ENCODE results near the gene RNU6-1.
A peak's percentile ranks its signal among the peaks of the same experiment; 100 is the strongest.

RNU6-1 gene

GRCh38 chr15:67839929-67840748 is at the start of gene RNU6-1:
Gene RNU6-1, minus strand, starts transcription at chr15:67840045.
- DNase-seq, result peak; percentile 74 to 94 (median 89)

GRCh38 chr15:67887776-67888175 is 47.9 kb upstream of the RNU6-1 start:
- DNase-seq, result no peak

- DNase-seq, result no peak
Measured at GRCh38 chr15:67885861-67886260, 46.0 kb upstream of the RNU6-1 start.

GRCh38 chr15:67885175-67885523 is 45.3 kb upstream of the RNU6-1 start:
- no peak for DNase-seq

DNA sequence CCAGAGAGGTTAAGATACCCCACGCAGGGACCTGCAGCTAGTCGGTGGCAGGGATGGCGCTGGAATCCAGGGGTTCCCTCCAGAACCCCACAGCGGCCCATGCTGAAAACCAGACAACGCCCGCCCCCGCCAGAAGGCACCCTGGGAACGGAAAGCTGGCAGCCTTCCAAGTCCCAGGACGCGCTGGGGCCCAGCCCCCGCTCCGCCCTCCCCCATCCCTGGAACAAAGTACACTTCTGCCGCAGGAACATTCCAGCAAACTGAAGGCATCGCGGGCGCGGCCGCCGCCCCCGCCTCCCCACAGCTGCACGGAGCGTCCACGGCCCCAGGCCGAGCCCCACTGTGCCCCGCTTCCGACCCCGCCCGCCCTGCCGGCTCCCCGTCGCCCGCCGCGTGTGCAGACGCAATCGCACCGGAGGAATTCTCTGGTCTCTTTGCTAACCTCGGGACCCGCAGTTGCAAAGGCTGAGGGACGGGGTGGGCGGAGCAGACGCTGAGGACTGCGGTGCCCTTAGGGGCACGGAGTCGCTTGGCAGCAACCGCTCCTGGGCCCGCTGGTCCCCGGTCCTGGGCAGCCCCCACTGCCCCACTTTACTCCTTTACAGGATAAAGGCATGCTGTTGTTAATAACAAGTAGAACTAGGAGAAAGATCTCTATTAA is 44.8 kb upstream of the RNU6-1 start:
- peak in 3 of 4 experiments; percentile 13 to 49 (median 16) for DNase-seq

- DNase-seq, result no peak
Measured at GRCh38 chr15:67884009-67884408, 44.2 kb upstream of the RNU6-1 start.

DNA sequence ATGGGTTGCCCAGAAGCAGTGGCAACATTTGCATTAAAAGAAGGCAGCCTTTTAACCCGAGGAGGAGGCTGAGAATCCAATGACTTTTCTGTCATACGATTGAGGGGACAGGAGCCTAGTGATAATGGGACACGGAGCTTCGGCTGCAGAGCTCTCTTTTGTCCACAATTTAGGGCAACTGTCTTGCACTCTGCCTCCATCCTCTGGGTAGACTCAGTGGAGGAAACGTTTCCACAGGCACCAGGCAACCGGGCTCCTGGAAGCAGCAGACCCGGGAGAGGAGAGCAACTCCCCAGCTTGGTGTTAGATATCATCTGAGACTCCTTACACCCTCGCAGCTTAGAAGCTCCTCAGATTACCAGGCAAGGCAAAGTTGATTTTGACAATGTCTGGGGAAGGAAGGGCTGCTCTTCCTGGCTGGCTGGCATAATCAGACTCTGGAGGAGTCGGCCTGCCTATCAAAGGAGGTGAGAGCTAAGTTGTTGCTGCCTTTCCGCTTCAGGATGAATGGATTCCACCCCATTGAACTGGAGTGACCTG is 43.5 kb upstream of the RNU6-1 start:
- DNase-seq, result no peak

DNA sequence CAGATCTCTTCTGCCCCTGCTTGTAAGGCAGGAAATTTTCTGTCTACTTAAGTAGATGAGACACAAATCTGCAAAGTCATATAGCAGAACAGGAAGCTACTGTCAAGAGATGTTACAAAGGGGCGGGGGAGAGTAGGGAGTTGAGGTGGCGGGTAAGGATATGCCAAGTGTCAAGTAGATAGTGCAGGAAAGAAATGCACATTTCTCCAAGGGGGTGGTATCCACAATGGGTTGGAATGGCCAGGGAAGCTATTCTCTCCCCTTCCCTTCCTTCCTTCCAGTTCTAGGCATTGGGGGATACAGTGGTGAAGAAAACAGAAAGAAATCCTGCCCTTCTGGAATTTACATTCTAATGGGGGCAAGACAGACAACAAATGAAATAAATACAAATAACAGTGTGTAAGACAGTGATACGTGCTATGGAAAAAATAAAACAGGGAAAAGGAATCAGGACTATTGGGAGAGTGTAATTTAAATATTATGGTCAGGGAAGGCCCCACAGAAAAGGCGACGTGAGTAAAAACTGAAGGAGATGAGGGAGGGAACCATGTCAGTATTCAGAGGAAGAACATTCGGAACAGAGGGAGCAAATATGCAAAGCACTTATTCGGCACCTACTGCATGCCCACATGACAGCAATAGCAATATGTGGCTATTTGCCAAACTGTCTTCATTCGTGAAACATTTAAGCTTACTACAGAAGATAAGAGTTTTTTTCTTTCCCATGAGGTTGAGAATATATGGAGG is 42.8 kb upstream of the RNU6-1 start:
- no peak for DNase-seq

DNA sequence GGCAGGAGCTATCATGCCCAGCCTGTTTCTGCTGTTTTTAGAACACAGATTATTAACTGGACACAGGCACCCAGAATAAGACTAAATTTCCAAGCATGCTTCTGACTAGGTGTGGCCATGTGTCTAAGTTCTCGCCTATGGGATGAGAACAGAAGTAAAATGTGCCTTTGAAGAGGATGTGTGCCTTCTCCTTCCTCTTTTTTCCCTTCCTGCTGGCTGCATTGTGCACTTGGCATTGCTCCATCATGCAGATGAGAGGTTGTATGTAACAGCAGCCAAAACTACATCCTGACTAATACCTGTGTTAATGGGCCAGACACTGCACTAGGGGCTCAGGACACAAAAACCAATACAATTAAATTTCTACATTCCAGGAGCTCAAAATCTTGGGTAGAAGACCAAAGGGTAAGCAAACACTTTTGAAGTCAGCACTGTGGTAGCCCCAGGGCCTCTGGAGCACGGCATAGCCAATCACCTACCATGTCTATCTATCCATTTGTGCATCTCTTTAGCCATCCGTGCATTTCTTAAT is 40.9 kb upstream of the RNU6-1 start:
- no peak for DNase-seq

DNA sequence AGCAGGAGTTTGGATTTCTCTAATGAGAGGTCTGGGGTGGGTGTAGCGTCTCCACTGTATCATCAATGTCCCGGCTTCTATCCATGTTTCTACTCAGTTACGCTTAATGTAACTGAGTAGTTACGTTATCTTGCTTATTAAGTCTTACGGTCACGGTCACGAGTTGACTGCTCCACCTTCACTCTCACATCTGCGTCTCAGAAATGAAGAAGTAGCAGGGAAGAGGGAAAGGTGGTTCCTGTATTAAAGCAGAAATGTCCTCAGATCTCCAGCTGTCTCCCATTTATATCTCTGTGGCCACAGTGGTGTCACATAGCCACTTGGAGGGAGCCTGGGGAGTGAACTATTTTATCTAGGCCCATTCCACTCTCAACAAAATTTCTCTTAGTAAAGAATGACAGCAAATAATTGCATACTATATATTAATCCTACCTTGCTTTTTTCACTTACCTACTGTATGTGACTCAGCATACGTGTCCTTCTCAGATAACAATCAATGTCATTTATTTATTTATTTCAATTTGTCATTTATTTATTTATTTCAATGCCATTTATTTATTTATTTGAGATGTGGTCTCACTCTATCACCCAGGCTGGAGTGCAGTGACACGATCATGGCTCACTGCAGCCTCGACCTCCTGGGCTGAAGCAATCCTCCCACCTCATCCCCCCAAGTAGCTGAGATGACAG is 39.7 kb upstream of the RNU6-1 start:
- no peak for DNase-seq

DNA sequence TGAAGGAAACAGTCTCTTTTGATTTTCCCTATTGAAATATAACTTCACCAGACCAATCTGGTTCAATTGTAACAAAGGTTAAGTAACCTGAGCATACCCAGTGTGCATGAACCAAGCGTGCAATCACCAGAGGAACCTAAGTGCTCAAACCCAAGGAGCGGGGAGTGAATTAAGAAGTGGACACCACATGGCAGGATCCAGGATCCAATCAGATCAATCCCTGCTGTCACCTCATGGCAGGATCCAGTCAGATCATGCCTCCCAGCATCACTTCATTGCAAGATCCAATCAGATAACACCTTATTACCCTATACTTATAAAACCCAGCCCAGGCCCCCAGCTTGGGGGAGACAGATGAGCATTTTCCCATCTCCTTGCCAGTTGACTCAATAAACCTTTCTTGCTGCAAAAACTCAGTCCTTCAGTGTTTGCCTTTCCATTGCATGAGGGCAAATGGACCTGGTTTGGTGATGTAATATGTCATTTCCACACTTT is 38.9 kb upstream of the RNU6-1 start:
- no peak for DNase-seq

DNA sequence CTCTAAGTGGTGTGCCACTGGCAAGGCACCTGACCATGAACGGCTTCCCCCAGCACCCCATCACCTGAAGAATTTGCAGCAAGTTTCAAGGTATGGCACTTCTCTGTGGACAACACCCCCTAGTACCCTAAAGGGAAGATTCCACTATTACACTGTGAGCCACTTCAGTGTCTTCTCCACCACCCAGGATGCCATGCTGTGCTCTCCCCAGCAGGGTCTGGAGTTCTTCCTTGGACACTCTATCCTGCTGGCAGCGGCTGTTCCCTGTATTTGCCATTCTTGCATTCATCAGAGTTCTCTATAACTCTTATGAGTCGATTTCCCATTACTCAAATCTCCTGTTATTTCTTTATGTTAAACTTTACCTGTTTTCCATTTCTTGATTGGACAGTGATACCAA is 33.9 kb upstream of the RNU6-1 start:
- DNase-seq, result no peak

- no peak for DNase-seq
Measured at GRCh38 chr15:67870868-67871408, 31.1 kb upstream of the RNU6-1 start.

- no peak for DNase-seq
Measured at GRCh38 chr15:67869701-67870100, 29.9 kb upstream of the RNU6-1 start.

DNA sequence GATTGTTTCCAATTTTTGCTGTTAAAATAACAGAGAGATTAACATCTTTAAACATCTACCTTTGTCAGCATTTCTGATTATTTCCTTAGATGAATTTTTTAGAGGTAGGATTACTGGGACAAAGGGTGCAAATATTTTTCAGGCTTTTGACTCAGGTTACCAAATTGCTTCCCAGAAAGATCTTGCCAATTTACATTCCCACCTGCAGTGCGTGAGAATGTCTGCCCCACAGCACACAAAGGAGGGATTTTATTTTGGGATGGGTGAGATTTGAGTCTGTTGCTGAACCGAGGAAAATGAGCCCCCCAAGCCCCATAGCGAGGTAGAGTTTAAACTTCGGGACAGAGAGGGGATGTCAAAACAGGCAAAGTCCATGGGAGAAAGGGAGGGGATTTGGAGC is 25.9 kb upstream of the RNU6-1 start:
- no peak for DNase-seq

DNA sequence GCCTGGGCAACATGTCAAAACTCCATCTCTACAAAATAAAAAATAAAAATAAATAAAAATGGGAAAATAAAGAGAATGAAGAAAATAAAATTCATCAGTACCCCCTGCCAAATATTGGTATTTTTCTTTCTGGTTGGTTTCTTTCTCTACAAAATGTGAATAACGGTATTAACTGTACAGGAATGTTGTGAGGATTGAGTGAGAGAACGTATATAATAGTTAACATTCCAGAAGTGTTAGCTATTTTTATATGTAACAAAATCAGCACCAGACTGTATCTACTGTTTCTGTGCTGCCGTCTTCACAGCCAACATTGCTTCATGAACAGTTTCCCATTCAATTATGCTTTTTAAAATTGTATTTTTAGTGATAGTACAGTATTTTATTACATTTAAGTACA is 25.5 kb upstream of the RNU6-1 start:
- no peak for DNase-seq

- peak; percentile 29 to 65 (median 58) for DNase-seq
Measured at GRCh38 chr15:67863442-67863987, 23.7 kb upstream of the RNU6-1 start.

GRCh38 chr15:67862750-67863441 is 23.1 kb upstream of the RNU6-1 start:
- DNase-seq, result no peak

DNA sequence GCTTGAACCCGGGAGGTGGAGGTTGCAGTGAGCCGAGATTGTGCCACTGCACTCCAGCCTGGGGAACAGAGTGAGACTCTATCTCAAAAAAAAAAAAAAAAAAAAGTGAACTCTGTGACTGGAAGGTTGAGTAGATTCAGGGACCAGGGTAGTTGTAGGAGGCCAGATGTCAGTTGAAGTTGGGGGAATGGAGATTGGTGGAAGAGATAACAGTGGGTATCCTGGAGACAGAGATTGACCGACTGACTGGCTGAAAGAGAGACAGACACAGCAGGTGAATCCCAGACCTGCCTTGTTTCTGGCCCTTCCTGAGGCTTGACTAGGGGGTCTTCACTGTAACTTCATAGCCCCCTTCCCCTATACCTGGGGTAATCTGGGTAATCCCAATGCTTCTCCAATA is 22.1 kb upstream of the RNU6-1 start:
- DNase-seq, result no peak

GRCh38 chr15:67859331-67859946 is 19.6 kb upstream of the RNU6-1 start:
- DNase-seq, result no peak

- no peak for DNase-seq
Measured at GRCh38 chr15:67857220-67857619, 17.4 kb upstream of the RNU6-1 start.

Measured in activated naive CD4-positive, alpha-beta T cell (primary cell).